ENCODE data around the gene FOXO3.
"Not testable (repeated sequence)": the region's sequence is repeated elsewhere in the genome, so short reads cannot be mapped to it uniquely, and the experiment has no call there.

The FOXO3 gene

GRCh38 chr6:108560463-108561308 lies at the start of gene FOXO3:
Gene FOXO3, plus strand, starts transcription at chr6:108560917. Its CDS starts 292 bp downstream, at chr6:108561209.
- DNase-seq, result peak; percentile 31 to 33

- DNase-seq, result no peak
These were observed 41.8 kb upstream of the FOXO3 start for GRCh38 chr6:108518714-108519576.

- no peak for DNase-seq
These were observed 39.1 kb upstream of the FOXO3 start for GRCh38 chr6:108521616-108522107.

GRCh38 chr6:108523697-108524096 lies 37.0 kb upstream of the FOXO3 start:
- no peak for DNase-seq

- no peak for DNase-seq
These were observed 36.0 kb upstream of the FOXO3 start for GRCh38 chr6:108524528-108525248.

GRCh38 chr6:108526739-108527174 lies 34.0 kb upstream of the FOXO3 start:
- no peak for DNase-seq

GRCh38 chr6:108528878-108529277 lies 31.8 kb upstream of the FOXO3 start:
- no peak for DNase-seq

GRCh38 chr6:108531332-108531731 lies 29.4 kb upstream of the FOXO3 start:
- no peak for DNase-seq

- DNase-seq, result no peak
These were observed 25.5 kb upstream of the FOXO3 start for GRCh38 chr6:108535114-108535742.

GRCh38 chr6:108535920-108536535 lies 24.7 kb upstream of the FOXO3 start:
- DNase-seq, result not testable (repeated sequence)

GRCh38 chr6:108541843-108542759 lies 18.6 kb upstream of the FOXO3 start:
- DNase-seq, result peak; percentile 61 to 62

GRCh38 chr6:108543175-108543940 lies 17.4 kb upstream of the FOXO3 start:
- DNase-seq, result no peak

GRCh38 chr6:108544606-108545005 lies 16.1 kb upstream of the FOXO3 start:
- no peak for DNase-seq

- no peak for DNase-seq
These were observed 14.4 kb upstream of the FOXO3 start for GRCh38 chr6:108546079-108547049.

GRCh38 chr6:108549241-108549640 lies 11.5 kb upstream of the FOXO3 start:
- DNase-seq, result no peak

GRCh38 chr6:108549741-108550140 lies 11.0 kb upstream of the FOXO3 start:
- no peak for DNase-seq

- DNase-seq, result no peak
These were observed 10.5 kb upstream of the FOXO3 start for GRCh38 chr6:108550256-108550655.

- DNase-seq, result no peak
These were observed 5.2 kb upstream of the FOXO3 start for GRCh38 chr6:108555399-108556052.

All from activated CD4-positive, alpha-beta T cell treated with anti-CD3 and anti-CD28 coated beads, Interleukin-2, amount 50 U/mL, for 4 hours (primary cell).